HCT116 (cell line): Measurements from ENCODE around the gene GPX8. TPM values are rescaled to one million over a fixed set of nuclear protein-coding genes. Genes with fewer than 3 reads are reported as not detected.

ENCODE experiments used
- ATAC-seq: fragments of 200-7000 bp; cut with Tn5 transposase; 2 replicates; pipeline ENCODE4 v1.9.1; 2020; ENCODE audit warnings: mild to moderate bottlenecking, moderate library complexity
- BruUV-seq: library from RNA; stranded (reverse); fragments of 400-500 nt; replicated peaks from 2 replicates; lab custom pipeline; 2021; lab: Mats Ljungman, UMichigan
- CTCF ChIA-PET: fragments of 300-600 bp; sonication (Branson Sonifier 250); formaldehyde crosslinking; loops from one replicate; lab custom pipeline; 2021; ENCODE audit warnings: antibody characterized with exemption; lab: Charles Lee
- POLR2A ChIA-PET: fragments of 300-600, 350-600 bp; sonication (Branson Sonifier 250); formaldehyde crosslinking; loops from one replicate; lab custom pipeline; 2021; ENCODE audit warnings: antibody characterized with exemption; lab: Charles Lee
- RAD21 ChIA-PET, 2 experiments: fragments of 300-600 bp; sonication (Branson Sonifier 250); formaldehyde crosslinking; loops; one replicate each; lab custom pipeline; 2023; ENCODE audit warnings: low total read pairs in 2 of 2; ENCODE audit not compliant: uncharacterized antibody in 2 of 2, unreplicated experiment in 2 of 2, low non-redundant PET in 1 of 2; lab: Charles Lee
- DNase-seq: peaks from one replicate; pipeline ENCODE4 v3.0.0-alpha.2; 2010; ENCODE audit warnings: low read depth, low spot score
- H2AFZ ChIP-seq: fragments of 200-600 bp; shearing (Covaris generic), sonication (generic); 2 replicates; pipeline ENCODE4 v1.6.1; 2017; ENCODE audit warnings: low read depth, mixed run types, mixed read lengths, antibody characterized with exemption, low read length; ENCODE audit not compliant: poor library complexity, severe bottlenecking
- H3K27ac ChIP-seq: 2 replicates; pipeline ENCODE4 v1.5.1; 2012; ENCODE audit warnings: low read depth, low read length
- H3K27me3 ChIP-seq: fragments of 200-600 bp; sonication (generic); 2 replicates; pipeline ENCODE4 v1.6.1; 2016; ENCODE audit warnings: mixed run types, low read length, mixed read lengths; ENCODE audit not compliant: insufficient read depth
- H3K36me3 ChIP-seq, 2 experiments: fragments of 200-500 bp in 1 of 2; fragments of 200-600 bp in 1 of 2; sonication (Bioruptor generic) in 1 of 2; sonication (generic) in 1 of 2; 2 replicates each; pipeline versions ENCODE4 v1.5.1 to v1.6.1; 2014 to 2016; ENCODE audit warnings: low read length in 2 of 2, inconsistent platforms in 1 of 2, mixed read lengths in 1 of 2, mixed run types in 1 of 2; ENCODE audit not compliant: insufficient read depth in 2 of 2, control insufficient read depth in 1 of 2
- H3K4me1 ChIP-seq, 2 experiments: fragments of 200-600 bp in 1 of 2; sonication (generic) in 1 of 2; 2 replicates each; pipeline versions ENCODE4 v1.5.1 to v1.6.1; 2012 to 2017; ENCODE audit warnings: low read length in 2 of 2, inconsistent platforms in 1 of 2, mild to moderate bottlenecking in 1 of 2, mixed read lengths in 1 of 2, mixed run types in 1 of 2, moderate library complexity in 1 of 2; ENCODE audit not compliant: insufficient read depth in 2 of 2, control insufficient read depth in 1 of 2
- H3K4me2 ChIP-seq: fragments of 200-600 bp; sonication (generic); 2 replicates; pipeline ENCODE4 v1.6.1; 2017; ENCODE audit warnings: mixed run types, low read length, mixed read lengths
- H3K4me3 ChIP-seq, 2 experiments: fragments of 200-600 bp in 1 of 2; sonication (generic) in 1 of 2; replicated peaks in 1 of 2; 2 replicates each; pipeline ENCODE4 v1.5.1; 2011 to 2016; ENCODE audit warnings: low read length in 2 of 2, control low read depth in 1 of 2, low read depth in 1 of 2, mild to moderate bottlenecking in 1 of 2, mixed read lengths in 1 of 2, mixed run types in 1 of 2
- H3K79me2 ChIP-seq: fragments of 200-600 bp; sonication (generic); 2 replicates; pipeline ENCODE4 v1.6.1; 2017; ENCODE audit warnings: mild to moderate bottlenecking, mixed run types, low read length, moderate library complexity, mixed read lengths; ENCODE audit not compliant: insufficient read depth
- H3K9ac ChIP-seq: fragments of 200-600 bp; sonication (generic); 2 replicates; pipeline ENCODE4 v1.6.1; 2016; ENCODE audit warnings: low read length, mixed read lengths
- H3K9me2 ChIP-seq: fragments of 200-600 bp; sonication (generic), shearing (Covaris generic); 2 replicates; pipeline ENCODE4 v1.6.1; 2017; ENCODE audit warnings: mixed run types, mild to moderate bottlenecking, moderate library complexity; ENCODE audit not compliant: insufficient read depth
- H3K9me3 ChIP-seq, 2 experiments: fragments of 200-500 bp in 1 of 2; fragments of 200-600 bp in 1 of 2; sonication (Bioruptor generic) in 1 of 2; sonication (generic) in 1 of 2; 2 replicates each; pipeline ENCODE4 v1.6.1; 2014 to 2017; ENCODE audit warnings: low read length in 2 of 2, mixed read lengths in 2 of 2, inconsistent platforms in 1 of 2, low read depth in 1 of 2, mild to moderate bottlenecking in 1 of 2, mixed run types in 1 of 2, moderate library complexity in 1 of 2; ENCODE audit not compliant: control insufficient read depth in 1 of 2, insufficient read depth in 1 of 2
- H4K20me1 ChIP-seq: fragments of 200-600 bp; sonication (generic), shearing (Covaris generic); 2 replicates; pipeline ENCODE4 v1.6.1; 2017; ENCODE audit warnings: mixed run types, mild to moderate bottlenecking, moderate library complexity; ENCODE audit not compliant: insufficient read depth
- ATF3 ChIP-seq: IDR thresholded peaks from 2 replicates; pipeline ENCODE4 v1.6.1; 2012
- CEBPB ChIP-seq: IDR thresholded peaks from 2 replicates; pipeline ENCODE4 v1.6.1; 2012; ENCODE audit warnings: low read depth
- CTCF ChIP-seq, 3 experiments: fragments of 200-600 bp in 1 of 3; sonication (generic) in 1 of 3; IDR thresholded peaks in 2 of 3; conservative IDR thresholded peaks in 1 of 3; 2 replicates each; pipeline ENCODE4 v1.5.1; 2012 to 2017; ENCODE audit warnings: low read depth in 2 of 3, low read length in 2 of 3, antibody characterized with exemption in 1 of 3, borderline replicate concordance in 1 of 3, control low read depth in 1 of 3, mild to moderate bottlenecking in 1 of 3, mixed read lengths in 1 of 3, mixed run types in 1 of 3, moderate library complexity in 1 of 3; ENCODE audit not compliant: insufficient read depth in 1 of 3
- EGR1 ChIP-seq: IDR thresholded peaks from 2 replicates; pipeline ENCODE4 v1.6.1; 2012; ENCODE audit warnings: low read depth
- EZH2 ChIP-seq: fragments of 200-600 bp; sonication (generic); IDR thresholded peaks from 2 replicates; pipeline ENCODE4 v1.6.1; 2017; ENCODE audit warnings: antibody characterized with exemption, mixed run types
- FOSL1 ChIP-seq: IDR thresholded peaks from 2 replicates; pipeline ENCODE4 v1.6.1; 2012; ENCODE audit warnings: low read depth
- JUND ChIP-seq: IDR thresholded peaks from 2 replicates; pipeline ENCODE4 v1.6.1; 2012
- MAX ChIP-seq: IDR thresholded peaks from 2 replicates; pipeline ENCODE4 v1.6.1; 2012
- POLR2A ChIP-seq: IDR thresholded peaks from 2 replicates; pipeline ENCODE4 v1.7.0; 2011; ENCODE audit warnings: borderline replicate concordance; ENCODE audit not compliant: insufficient read depth, insufficient read length; ENCODE audit errors: extremely low read depth
- RAD21 ChIP-seq: IDR thresholded peaks from 2 replicates; pipeline ENCODE4 v1.6.1; 2012; ENCODE audit warnings: low read depth, mild to moderate bottlenecking
- REST ChIP-seq: IDR thresholded peaks from 2 replicates; pipeline ENCODE4 v1.6.1; 2012; ENCODE audit warnings: low read depth
- SIN3A ChIP-seq: IDR thresholded peaks from 2 replicates; pipeline ENCODE4 v1.6.1; 2012; ENCODE audit warnings: low read depth
- SP1 ChIP-seq: IDR thresholded peaks from 2 replicates; pipeline ENCODE4 v1.6.1; 2012; ENCODE audit warnings: low read depth
- SRF ChIP-seq: IDR thresholded peaks from 2 replicates; pipeline ENCODE4 v1.6.1; 2012; ENCODE audit warnings: low read depth
- TCF7L2 ChIP-seq: IDR thresholded peaks from 2 replicates; pipeline ENCODE4 v1.7.0; 2011; ENCODE audit warnings: borderline replicate concordance, inconsistent platforms; ENCODE audit not compliant: insufficient read depth, insufficient read length; ENCODE audit errors: extremely low read depth
- ZNF274 ChIP-seq: fragments of 200-500 bp; sonication (Bioruptor generic); IDR thresholded peaks from 2 replicates; pipeline ENCODE4 v1.6.1; 2014; ENCODE audit warnings: mild to moderate bottlenecking, low read depth, low read length, inconsistent platforms
- intact Hi-C: fragments of 100-400 bp; cut with micrococcal nuclease; formaldehyde crosslinking; loops from 2 replicates; pipeline ENCODE4 v1.10.0; 2022
- total RNA-seq: library from RNA; stranded (reverse); gene quantifications from one replicate; pipeline ENCODE4 v1.2.1, GENCODE V29; 2021; ENCODE audit not compliant: unreplicated experiment

Gene GPX8
- total RNA-seq, 1 experiment from 2014 or later: 36.5 TPM

GRCh38 chr5:55113327-55113726 lies 46.6 kb upstream of the GPX8 start (continued):
- no peak for TF ChIP-seq EZH2
- no peak for TF ChIP-seq JUND
- TF ChIP-seq TCF7L2: no peak
- TF ChIP-seq EGR1: no peak
- TF ChIP-seq, all 23 proteins: peak for 0

- peaks cover 41% of the 10 kb centered on the region; the same call in 1 of the 2 replicates for H3K27me3 ChIP-seq
- CTCF ChIA-PET: no interaction called here
- no peak overlapping the region for H3K27ac ChIP-seq
- H3K9me2 ChIP-seq: no peaks in the 10 kb centered on the region
- no peaks in the 10 kb centered on the region for H3K36me3 ChIP-seq
- no peaks in the 10 kb centered on the region for H3K9me3 ChIP-seq
- H3K4me2 ChIP-seq: no peak overlapping the region
- RAD21 ChIA-PET: no interaction called here
- no TSS peak for BruUV-seq
- ATAC-seq (no peak), DNase-seq (no peak)
- H3K79me2 ChIP-seq: no peaks in the 10 kb centered on the region
- POLR2A ChIA-PET: no interaction called here
- H3K4me1 ChIP-seq: no peaks in the 10 kb centered on the region
- H4K20me1 ChIP-seq: no peaks in the 10 kb centered on the region
- TF ChIP-seq SP1: no peak
- no peak for TF ChIP-seq CEBPB
- no peak for TF ChIP-seq SRF
- TF ChIP-seq POLR2A: no peak
- TF ChIP-seq SIN3A: no peak
- TF ChIP-seq ZNF274: no peak
- no peak for TF ChIP-seq TCF7L2
- TF ChIP-seq MAX: no peak
- TF ChIP-seq CTCF (IDR thresholded peaks at IDR 0.05 in 2 of 3, conservative IDR thresholded peaks at IDR 0.05 in 1 of 3; ENCODE audit: borderline replicate concordance in 1 of 3, insufficient read depth in 1 of 3, low read depth in 2 of 3, low read length in 2 of 3): no peak
- no peak for TF ChIP-seq FOSL1
- TF ChIP-seq RAD21: no peak
- TF ChIP-seq JUND: no peak
- TF ChIP-seq REST: no peak
- no peak for TF ChIP-seq ATF3
- no peak overlapping the region for H3K4me3 ChIP-seq
- H2AFZ ChIP-seq: no peak overlapping the region
- intact Hi-C loops: no loop called here
- H3K9ac ChIP-seq: no peak overlapping the region
Measured at GRCh38 chr5:55114061-55114460, 45.9 kb upstream of the GPX8 start.
